Ishikawa (cell line): ENCODE measurements around the gene COPS4.
A peak's percentile ranks its signal among the peaks of the same experiment; 100 is the strongest.

ENCODE experiments used
- CEBPB ChIP-seq: IDR thresholded peaks from 2 replicates; pipeline ENCODE4 v1.6.1; 2012
- CREB1 ChIP-seq: IDR thresholded peaks from 2 replicates; pipeline ENCODE4 v1.6.1; 2012; ENCODE audit warnings: low read depth
- EGR1 ChIP-seq: IDR thresholded peaks from 2 replicates; pipeline ENCODE4 v1.6.1; 2012
- EP300 ChIP-seq: IDR thresholded peaks from 2 replicates; pipeline ENCODE4 v1.6.1; 2012; ENCODE audit warnings: borderline replicate concordance
- FOXM1 ChIP-seq: IDR thresholded peaks from 2 replicates; pipeline ENCODE4 v1.6.1; 2012; ENCODE audit warnings: low read depth, borderline replicate concordance
- MAX ChIP-seq: IDR thresholded peaks from 2 replicates; pipeline ENCODE4 v1.6.1; 2012
- NFIC ChIP-seq: IDR thresholded peaks from 2 replicates; pipeline ENCODE4 v1.6.1; 2012
- RAD21 ChIP-seq: IDR thresholded peaks from 2 replicates; pipeline ENCODE4 v1.6.1; 2012; ENCODE audit warnings: low read depth
- TAF1 ChIP-seq: IDR thresholded peaks from 2 replicates; pipeline ENCODE4 v1.6.1; 2012; ENCODE audit warnings: low read depth, mild to moderate bottlenecking
- TCF12 ChIP-seq: IDR thresholded peaks from 2 replicates; pipeline ENCODE4 v1.6.1; 2012; ENCODE audit warnings: low read depth
- YY1 ChIP-seq: IDR thresholded peaks from 2 replicates; pipeline ENCODE4 v1.6.1; 2012; ENCODE audit warnings: low read depth
- ZBTB7A ChIP-seq: IDR thresholded peaks from 2 replicates; pipeline ENCODE4 v1.6.1; 2012; ENCODE audit warnings: low read depth
- TF ChIP-seq, protein P1 (sequence below): IDR thresholded peaks from 2 replicates; pipeline ENCODE4 v1.6.1; 2012; ENCODE audit warnings: low read depth, mild to moderate bottlenecking
- TF ChIP-seq, protein P2 (sequence below): IDR thresholded peaks from 2 replicates; pipeline ENCODE4 v1.6.1; 2012

- TF ChIP-seq FOXM1: peak; percentile 57; the same call in 1 of the 2 replicates
- TF ChIP-seq MAX: peak; percentile 69; the same call in 1 of the 2 replicates
- peak; percentile 92 for TF ChIP-seq TAF1
- TF ChIP-seq EGR1: peak; percentile 61
- TF ChIP-seq CEBPB: no peak
- TF ChIP-seq YY1: peak; percentile 91
- no peak for TF ChIP-seq ZBTB7A
- TF ChIP-seq, protein P1, sequence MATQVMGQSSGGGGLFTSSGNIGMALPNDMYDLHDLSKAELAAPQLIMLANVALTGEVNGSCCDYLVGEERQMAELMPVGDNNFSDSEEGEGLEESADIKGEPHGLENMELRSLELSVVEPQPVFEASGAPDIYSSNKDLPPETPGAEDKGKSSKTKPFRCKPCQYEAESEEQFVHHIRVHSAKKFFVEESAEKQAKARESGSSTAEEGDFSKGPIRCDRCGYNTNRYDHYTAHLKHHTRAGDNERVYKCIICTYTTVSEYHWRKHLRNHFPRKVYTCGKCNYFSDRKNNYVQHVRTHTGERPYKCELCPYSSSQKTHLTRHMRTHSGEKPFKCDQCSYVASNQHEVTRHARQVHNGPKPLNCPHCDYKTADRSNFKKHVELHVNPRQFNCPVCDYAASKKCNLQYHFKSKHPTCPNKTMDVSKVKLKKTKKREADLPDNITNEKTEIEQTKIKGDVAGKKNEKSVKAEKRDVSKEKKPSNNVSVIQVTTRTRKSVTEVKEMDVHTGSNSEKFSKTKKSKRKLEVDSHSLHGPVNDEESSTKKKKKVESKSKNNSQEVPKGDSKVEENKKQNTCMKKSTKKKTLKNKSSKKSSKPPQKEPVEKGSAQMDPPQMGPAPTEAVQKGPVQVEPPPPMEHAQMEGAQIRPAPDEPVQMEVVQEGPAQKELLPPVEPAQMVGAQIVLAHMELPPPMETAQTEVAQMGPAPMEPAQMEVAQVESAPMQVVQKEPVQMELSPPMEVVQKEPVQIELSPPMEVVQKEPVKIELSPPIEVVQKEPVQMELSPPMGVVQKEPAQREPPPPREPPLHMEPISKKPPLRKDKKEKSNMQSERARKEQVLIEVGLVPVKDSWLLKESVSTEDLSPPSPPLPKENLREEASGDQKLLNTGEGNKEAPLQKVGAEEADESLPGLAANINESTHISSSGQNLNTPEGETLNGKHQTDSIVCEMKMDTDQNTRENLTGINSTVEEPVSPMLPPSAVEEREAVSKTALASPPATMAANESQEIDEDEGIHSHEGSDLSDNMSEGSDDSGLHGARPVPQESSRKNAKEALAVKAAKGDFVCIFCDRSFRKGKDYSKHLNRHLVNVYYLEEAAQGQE: no peak
- peak; percentile 32; the same call in 1 of the 2 replicates for TF ChIP-seq CREB1
- peak; percentile 21 for TF ChIP-seq RAD21
- 0 out of 2 replicates have a peak, but pooled peaks have one; percentile 18 for TF ChIP-seq EP300
- TF ChIP-seq, protein P2, sequence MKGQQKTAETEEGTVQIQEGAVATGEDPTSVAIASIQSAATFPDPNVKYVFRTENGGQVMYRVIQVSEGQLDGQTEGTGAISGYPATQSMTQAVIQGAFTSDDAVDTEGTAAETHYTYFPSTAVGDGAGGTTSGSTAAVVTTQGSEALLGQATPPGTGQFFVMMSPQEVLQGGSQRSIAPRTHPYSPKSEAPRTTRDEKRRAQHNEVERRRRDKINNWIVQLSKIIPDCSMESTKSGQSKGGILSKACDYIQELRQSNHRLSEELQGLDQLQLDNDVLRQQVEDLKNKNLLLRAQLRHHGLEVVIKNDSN: peak; percentile 36; the same call in 1 of the 2 replicates
- peak; percentile 50 for TF ChIP-seq NFIC
- TF ChIP-seq TCF12: peak; percentile 84
Observed at GRCh38 chr4:83034630-83035494, at the start of gene COPS4.
